Esophagus muscularis mucosa (tissue), 4 donors: ENCODE measurements around the gene ROBO1.

ENCODE experiments used
- CTCF ChIP-seq, 3 experiments: fragments of 200-600 bp in 2 of 3; fragments of 450-650 bp in 1 of 3; sonication (generic) in 2 of 3; IDR thresholded peaks; one replicate each; pipeline ENCODE4 v1.5.1; 2017 to 2019; ENCODE audit warnings: antibody characterized with exemption in 3 of 3, mild to moderate bottlenecking in 2 of 3, moderate library complexity in 1 of 3
- EP300 ChIP-seq: sonication (generic); formaldehyde crosslinking; IDR thresholded peaks from one replicate; pipeline ENCODE4 v1.6.1; 2017; ENCODE audit warnings: antibody characterized with exemption
- POLR2A ChIP-seq: fragments of 450-650 bp; IDR thresholded peaks from one replicate; pipeline ENCODE4 v1.6.1; 2017; ENCODE audit warnings: antibody characterized with exemption, moderate library complexity, mild to moderate bottlenecking, low read depth
- POLR2AphosphoS5 ChIP-seq, 2 donors: sonication (generic); formaldehyde crosslinking; IDR thresholded peaks; one replicate each; pipeline ENCODE4 v1.6.1; 2017; ENCODE audit warnings: antibody characterized with exemption in 2 of 2

GRCh38 chr3:78900880-78901279, 866.9 kb downstream of the ROBO1 start:
- TF ChIP-seq POLR2A: no peak
- TF ChIP-seq CTCF (IDR thresholded peaks at IDR 0.05): no peak
- no peak for TF ChIP-seq EP300
- no peak for TF ChIP-seq POLR2AphosphoS5 (IDR thresholded peaks at IDR 0.05)
